Activated naive CD4-positive, alpha-beta T cell treated with anti-CD3 and anti-CD28 coated beads, Interleukin-2, amount 10 ng/mL, durations not matched to agents 7 days and 5 days (primary cell): ENCODE data around the gene EZR.

Experiments used
- CTCF ChIA-PET: fragments of 350-600 bp; sonication (Branson Sonifier 250); formaldehyde crosslinking; loops from one replicate; lab custom pipeline; 2021; ENCODE audit warnings: antibody characterized with exemption; lab: Charles Lee
- DNase-seq: peaks from one replicate; pipeline ENCODE4 v3.0.0-alpha.2; 2020
- H3K27ac Mint-ChIP-seq: one replicate; pipeline ENCODE4 v1.8.0; 2021; ENCODE audit warnings: mild to moderate bottlenecking, moderate library complexity, mixed read lengths
- H3K27me3 Mint-ChIP-seq: one replicate; pipeline ENCODE4 v1.8.0; 2021; ENCODE audit warnings: mild to moderate bottlenecking, mixed read lengths
- H3K36me3 Mint-ChIP-seq: one replicate; pipeline ENCODE4 v1.8.0; 2021; ENCODE audit warnings: mixed read lengths
- H3K4me1 Mint-ChIP-seq: one replicate; pipeline ENCODE4 v1.8.0; 2021; ENCODE audit warnings: mixed read lengths
- H3K4me3 Mint-ChIP-seq: one replicate; pipeline ENCODE4 v1.8.0; 2021; ENCODE audit warnings: mild to moderate bottlenecking, moderate library complexity, mixed read lengths
- H3K9me3 Mint-ChIP-seq: one replicate; pipeline ENCODE4 v1.8.0; 2021; ENCODE audit warnings: mixed read lengths

The EZR gene

DNA sequence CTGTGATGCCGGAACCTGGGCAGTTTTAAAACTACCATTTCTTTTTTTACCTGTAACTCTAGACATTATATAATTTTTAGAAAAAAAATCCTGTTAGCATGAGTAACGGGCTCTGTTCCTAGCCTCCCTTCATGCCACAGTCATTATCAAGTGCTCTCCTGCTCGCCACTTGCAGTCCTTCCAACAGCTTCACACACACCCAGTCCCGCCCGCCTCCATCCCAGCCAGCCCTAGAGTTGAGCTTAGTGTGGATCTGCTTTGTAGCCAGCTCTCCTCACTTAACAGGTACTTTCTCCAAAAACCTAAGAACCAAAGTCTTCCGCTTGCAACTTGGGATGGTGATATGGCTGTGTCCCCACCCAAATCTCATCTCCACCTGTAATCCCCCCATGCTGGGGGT is 51.5 kb downstream of the EZR start:
- Mint-ChIP-seq H3K4me3 (no peak overlapping the region), H3K27ac (no peak overlapping the region), H3K27me3 (no peaks in the 10 kb centered on the region), H3K36me3 (peaks cover 75% of the 10 kb centered on the region), H3K4me1 (peaks cover 22% of the 10 kb centered on the region), H3K9me3 (no peaks in the 10 kb centered on the region)
- DNase-seq: peak; percentile 5
- CTCF ChIA-PET: interaction anchor here (1.3 to 1.5 kb wide), 2 partner anchors 61 to 203 kb away, joined by 3 to 4 read pairs; no protein-coding TSS in a partner anchor

- Mint-ChIP-seq H3K9me3 (no peaks in the 10 kb centered on the region), H3K36me3 (peaks cover 75% of the 10 kb centered on the region), H3K4me1 (peaks cover 14% of the 10 kb centered on the region), H3K4me3 (no peak overlapping the region), H3K27me3 (no peaks in the 10 kb centered on the region), H3K27ac (peak overlapping the region; percentile 45)
- no peak for DNase-seq
- CTCF ChIA-PET: interaction anchor here (1.4 to 1.5 kb wide), 2 partner anchors 63 to 204 kb away, joined by 3 read pairs; no protein-coding TSS in a partner anchor
Observed at GRCh38 chr6:158766621-158767455, 52.3 kb downstream of the EZR start.

DNA sequence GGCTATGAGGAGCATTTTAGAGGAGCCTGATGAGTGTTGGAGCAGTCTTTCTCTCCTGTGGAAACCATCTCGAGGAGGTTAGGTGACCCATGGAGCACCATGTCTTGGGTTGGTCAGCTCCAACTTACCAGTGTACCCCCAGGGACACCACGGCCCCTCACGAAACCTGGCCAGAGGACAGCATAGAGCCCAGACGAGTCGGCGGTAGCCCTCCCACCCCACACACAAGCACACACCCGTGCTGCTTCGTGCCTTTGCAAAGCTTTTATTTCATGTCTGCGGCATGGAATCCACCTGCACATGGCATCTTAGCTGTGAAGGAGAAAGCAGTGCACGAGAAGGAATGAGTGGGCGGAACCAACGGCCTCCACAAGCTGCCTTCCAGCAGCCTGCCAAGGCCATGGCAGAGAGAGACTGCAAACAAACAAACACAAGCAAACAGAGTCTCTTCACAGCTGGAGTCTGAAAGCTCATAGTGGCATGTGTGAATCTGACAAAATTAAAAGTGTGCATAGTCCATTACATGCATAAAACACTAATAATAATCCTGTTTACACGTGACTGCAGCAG is 53.6 kb downstream of the EZR start:
- Mint-ChIP-seq H3K36me3 (peaks cover 69% of the 10 kb centered on the region), H3K27me3 (no peaks in the 10 kb centered on the region), H3K4me1 (peaks cover 1% of the 10 kb centered on the region), H3K4me3 (no peak overlapping the region), H3K9me3 (no peaks in the 10 kb centered on the region), H3K27ac (no peak overlapping the region)
- CTCF ChIA-PET: interaction anchor here (1.4 kb wide), 1 partner anchor 61 kb away, joined by 3 read pairs; no protein-coding TSS in a partner anchor
- no peak for DNase-seq

DNA sequence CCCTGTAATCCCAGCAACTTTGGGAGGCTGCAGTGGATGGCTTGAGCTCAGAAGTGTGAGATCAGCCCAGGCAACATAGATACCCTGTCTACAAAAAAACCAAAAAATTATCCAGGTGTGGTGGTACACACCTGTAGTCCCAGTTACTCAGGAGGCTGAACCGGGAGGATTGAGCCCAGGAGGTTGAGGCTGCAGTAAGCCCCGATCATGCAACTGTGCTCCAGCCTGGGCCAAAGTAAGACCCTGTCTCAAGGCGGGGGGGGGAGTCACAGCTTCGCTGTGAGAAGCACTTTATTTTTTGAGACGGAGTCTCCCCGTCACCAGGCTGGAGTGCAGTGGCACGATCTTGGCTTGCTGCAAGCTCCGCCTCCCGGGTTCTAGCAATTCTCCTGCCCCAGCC is 54.2 kb downstream of the EZR start:
- no peak overlapping the region for H3K4me3 Mint-ChIP-seq
- H3K27ac Mint-ChIP-seq: no peak overlapping the region
- CTCF ChIA-PET: interaction anchor here (0.9 kb wide), 1 partner anchor 61 kb away, joined by 3 read pairs; no protein-coding TSS in a partner anchor
- no peaks in the 10 kb centered on the region for H3K9me3 Mint-ChIP-seq
- no peak for DNase-seq
- peaks cover 63% of the 10 kb centered on the region for H3K36me3 Mint-ChIP-seq
- H3K4me1 Mint-ChIP-seq: no peaks in the 10 kb centered on the region
- H3K27me3 Mint-ChIP-seq: no peaks in the 10 kb centered on the region

DNA sequence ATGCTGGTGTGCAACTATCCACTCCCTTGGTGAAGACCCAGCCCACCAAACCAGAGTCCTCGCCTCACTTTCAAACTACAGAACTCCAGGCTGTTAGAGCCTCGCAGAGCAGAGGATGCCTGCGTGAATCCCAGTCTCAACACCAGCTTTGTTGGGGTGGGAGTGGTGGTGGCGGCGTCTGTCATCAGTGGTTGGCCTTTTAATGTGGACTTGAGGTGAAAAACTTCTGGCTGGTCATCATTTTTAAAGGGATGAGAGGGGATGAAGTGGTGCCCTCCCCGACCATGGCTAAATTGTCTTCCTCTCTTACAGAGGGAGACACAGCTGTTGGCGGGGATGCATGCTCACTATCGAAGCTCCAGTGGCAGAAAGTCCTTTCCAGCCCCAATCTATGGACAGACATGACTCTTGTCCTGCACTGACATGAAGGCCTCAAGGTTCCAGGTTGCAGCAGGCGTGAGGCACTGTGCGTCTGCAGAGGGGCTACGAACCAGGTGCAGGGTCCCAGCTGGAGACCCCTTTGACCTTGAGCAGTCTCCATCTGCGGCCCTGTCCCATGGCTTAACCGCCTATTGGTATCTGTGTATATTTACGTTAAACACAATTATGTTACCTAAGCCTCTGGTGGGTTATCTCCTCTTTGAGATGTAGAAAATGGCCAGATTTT is 54.9 kb downstream of the EZR start:
- peaks cover 57% of the 10 kb centered on the region for H3K36me3 Mint-ChIP-seq
- CTCF ChIA-PET: interaction anchor here (0.9 kb wide), 1 partner anchor 60 kb away, joined by 3 read pairs; no protein-coding TSS in a partner anchor
- no peaks in the 10 kb centered on the region for H3K27me3 Mint-ChIP-seq
- H3K9me3 Mint-ChIP-seq: no peaks in the 10 kb centered on the region
- no peak overlapping the region for H3K27ac Mint-ChIP-seq
- H3K4me1 Mint-ChIP-seq: no peaks in the 10 kb centered on the region
- H3K4me3 Mint-ChIP-seq: no peak overlapping the region
- DNase-seq: no peak

GRCh38 chr6:158763434-158764182 is 55.6 kb downstream of the EZR start:
- CTCF ChIA-PET: interaction anchor here (0.9 to 1.6 kb wide), 2 partner anchors 60 to 209 kb away, joined by 3 read pairs; no protein-coding TSS in a partner anchor
- peaks cover 55% of the 10 kb centered on the region for H3K36me3 Mint-ChIP-seq

GRCh38 chr6:158762787-158763433 is 56.3 kb downstream of the EZR start:
- no peaks in the 10 kb centered on the region for H3K27me3 Mint-ChIP-seq

More at GRCh38 chr6:158763434-158764182, 55.6 kb downstream of the EZR start:
- no peaks in the 10 kb centered on the region for H3K9me3 Mint-ChIP-seq
- no peak for DNase-seq
- H3K27ac Mint-ChIP-seq: peak overlapping the region; percentile 15
- no peak overlapping the region for H3K4me3 Mint-ChIP-seq
- H3K27me3 Mint-ChIP-seq: no peaks in the 10 kb centered on the region
- no peaks in the 10 kb centered on the region for H3K4me1 Mint-ChIP-seq

DNA sequence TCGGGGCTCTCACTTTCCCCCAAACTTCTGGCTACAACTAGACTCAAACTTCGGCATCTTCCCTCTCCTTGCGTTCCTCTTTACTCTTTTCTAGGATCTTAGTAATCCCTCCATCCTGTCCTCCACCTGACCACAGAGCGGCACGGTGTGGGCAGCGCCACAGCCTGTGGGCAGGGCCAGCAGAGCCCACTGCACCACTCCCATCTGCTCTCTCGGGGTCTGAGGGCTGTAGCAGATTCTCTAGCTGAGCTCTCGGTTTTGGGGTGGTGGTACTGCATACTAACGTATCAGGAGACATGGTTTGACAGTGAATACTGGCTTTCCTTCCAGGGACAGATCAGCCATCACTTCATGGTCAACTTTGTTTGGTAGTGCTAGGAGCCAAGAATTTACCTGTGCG is 57.4 kb downstream of the EZR start:
- Mint-ChIP-seq H3K27me3 (no peaks in the 10 kb centered on the region), H3K9me3 (no peaks in the 10 kb centered on the region), H3K36me3 (peaks cover 47% of the 10 kb centered on the region), H3K27ac (peak overlapping the region; percentile 39), H3K4me3 (no peak overlapping the region), H3K4me1 (no peaks in the 10 kb centered on the region)
- CTCF ChIA-PET: interaction anchor here (1.6 kb wide), 1 partner anchor 211 kb away, joined by 3 read pairs; no protein-coding TSS in a partner anchor
- no peak for DNase-seq

More at GRCh38 chr6:158762787-158763433, 56.3 kb downstream of the EZR start:
- no peaks in the 10 kb centered on the region for H3K9me3 Mint-ChIP-seq
- no peaks in the 10 kb centered on the region for H3K4me1 Mint-ChIP-seq
- CTCF ChIA-PET: interaction anchor here (1.6 kb wide), 1 partner anchor 209 kb away, joined by 3 read pairs; no protein-coding TSS in a partner anchor
- DNase-seq: no peak
- H3K36me3 Mint-ChIP-seq: peaks cover 51% of the 10 kb centered on the region
- peak overlapping the region; percentile 10 for H3K27ac Mint-ChIP-seq
- H3K4me3 Mint-ChIP-seq: no peak overlapping the region

- Mint-ChIP-seq H3K36me3 (peaks cover 44% of the 10 kb centered on the region), H3K4me1 (no peaks in the 10 kb centered on the region), H3K9me3 (no peaks in the 10 kb centered on the region), H3K4me3 (no peak overlapping the region), H3K27me3 (no peaks in the 10 kb centered on the region), H3K27ac (no peak overlapping the region)
- CTCF ChIA-PET: interaction anchor here (0.7 kb wide), 1 partner anchor 29 kb away, joined by 4 read pairs; no protein-coding TSS in a partner anchor
- DNase-seq: peak; percentile 16
Observed at GRCh38 chr6:158760618-158761250, 58.4 kb downstream of the EZR start.

- peaks cover 42% of the 10 kb centered on the region for H3K36me3 Mint-ChIP-seq
- H3K4me1 Mint-ChIP-seq: no peaks in the 10 kb centered on the region
- H3K4me3 Mint-ChIP-seq: no peak overlapping the region
- DNase-seq: peak; percentile 18
- CTCF ChIA-PET: interaction anchor here (0.7 kb wide), 1 partner anchor 29 kb away, joined by 4 read pairs; no protein-coding TSS in a partner anchor
- no peaks in the 10 kb centered on the region for H3K27me3 Mint-ChIP-seq
- H3K27ac Mint-ChIP-seq: peak overlapping the region; percentile 3
- H3K9me3 Mint-ChIP-seq: no peaks in the 10 kb centered on the region
Observed at GRCh38 chr6:158759966-158760617, 59.1 kb downstream of the EZR start.

DNA sequence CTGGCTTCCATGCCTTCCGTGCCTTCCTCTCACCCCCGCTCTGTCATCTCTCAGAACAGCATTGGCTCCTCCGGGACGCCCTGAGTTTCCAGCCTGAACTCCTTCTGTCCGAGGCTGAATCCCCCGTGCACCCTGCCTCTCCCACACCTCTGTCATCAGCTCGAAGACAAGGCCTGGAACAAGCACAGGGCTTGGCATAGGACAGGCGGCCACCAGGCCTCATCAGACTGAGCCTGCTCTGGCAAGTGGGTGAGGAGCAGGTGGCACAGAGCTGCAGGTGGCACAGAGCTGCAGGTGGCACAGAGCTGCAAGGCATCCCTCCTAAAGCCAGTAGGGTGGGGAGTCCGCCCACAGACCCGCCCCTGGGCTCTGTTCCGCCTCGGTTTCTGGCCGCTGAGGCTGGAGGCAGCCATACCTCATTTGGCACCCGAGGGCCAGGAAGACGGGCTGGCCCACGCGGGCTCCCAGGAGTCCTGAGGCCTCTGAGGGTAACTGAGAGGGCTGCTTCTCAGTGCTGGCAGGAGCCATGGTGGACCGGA is 60.2 kb downstream of the EZR start:
- CTCF ChIA-PET: interaction anchor here (0.6 to 0.8 kb wide), 2 partner anchors 11 to 215 kb away, joined by 3 read pairs; no protein-coding TSS in a partner anchor
- Mint-ChIP-seq H3K27ac (no peak overlapping the region), H3K4me1 (no peaks in the 10 kb centered on the region), H3K9me3 (no peaks in the 10 kb centered on the region), H3K36me3 (peaks cover 34% of the 10 kb centered on the region), H3K4me3 (no peak overlapping the region), H3K27me3 (no peaks in the 10 kb centered on the region)
- DNase-seq: peak; percentile 21

DNA sequence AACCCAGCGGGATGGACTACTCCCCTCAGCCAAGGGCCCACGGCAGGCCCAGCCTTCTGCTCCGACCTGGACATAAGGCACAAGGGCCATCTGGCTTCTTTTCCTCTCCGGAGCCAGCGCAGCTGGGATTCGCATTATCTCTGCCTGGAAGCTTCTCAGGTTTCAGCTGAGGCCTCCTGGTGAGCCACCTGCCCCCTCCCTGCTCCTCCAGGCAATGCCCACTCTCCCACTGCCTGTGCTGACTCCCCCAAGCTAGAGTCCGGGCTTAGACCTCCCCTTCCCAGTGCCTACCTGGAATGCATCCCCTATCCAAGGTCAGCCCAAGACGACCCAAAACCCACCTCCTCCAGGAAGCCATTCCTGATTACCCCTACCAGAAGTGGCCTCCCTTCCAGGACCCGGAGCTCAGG is 60.7 kb downstream of the EZR start:
- H3K27me3 Mint-ChIP-seq: no peaks in the 10 kb centered on the region
- H3K4me3 Mint-ChIP-seq: no peak overlapping the region
- no peak overlapping the region for H3K27ac Mint-ChIP-seq
- CTCF ChIA-PET: interaction anchor here (0.6 to 0.8 kb wide), 2 partner anchors 11 to 216 kb away, joined by 3 read pairs; no protein-coding TSS in a partner anchor
- no peaks in the 10 kb centered on the region for H3K9me3 Mint-ChIP-seq
- H3K4me1 Mint-ChIP-seq: no peaks in the 10 kb centered on the region
- H3K36me3 Mint-ChIP-seq: peaks cover 30% of the 10 kb centered on the region
- peak; percentile 14 for DNase-seq
